HEK293 (cell line): ENCODE results near the gene HOXD9.

Experiments used
- CTCF ChIA-PET: fragments of 350-600 bp; formaldehyde crosslinking; extraction: SDS; loops from one replicate; lab custom pipeline; 2021; ENCODE audit warnings: antibody characterized with exemption; lab: Yijun Ruan, JAX
- POLR2A ChIA-PET: fragments of 300-600 bp; formaldehyde crosslinking; extraction: SDS; loops from one replicate; lab custom pipeline; 2020; ENCODE audit warnings: antibody characterized with exemption, inconsistent platforms; lab: Yijun Ruan, JAX
- H3K27ac ChIP-seq: fragments of 200-500 bp; sonication (Bioruptor generic); 2 replicates; pipeline ENCODE4 v1.5.1; 2014; ENCODE audit warnings: low read depth, low read length, control low read depth, inconsistent platforms; ENCODE audit errors: extremely low read depth
- H3K36me3 ChIP-seq, 2 experiments: fragments of 200-500 bp in 1 of 2; sonication (Bioruptor generic) in 1 of 2; 1 replicate in 1 of 2; 2 replicates in 1 of 2; pipeline ENCODE4 v1.5.1; 2014 to 2017; ENCODE audit warnings: inconsistent platforms in 2 of 2, low read length in 2 of 2; ENCODE audit not compliant: control insufficient read depth in 2 of 2, insufficient read depth in 1 of 2
- H3K4me1 ChIP-seq: fragments of 200-500 bp; sonication (Bioruptor generic); 2 replicates; pipeline ENCODE4 v1.5.1; 2014; ENCODE audit warnings: mild to moderate bottlenecking, low read length, inconsistent platforms; ENCODE audit not compliant: control insufficient read depth, insufficient read depth
- H3K4me3 ChIP-seq: 2 replicates; pipeline ENCODE4 v1.5.1; 2011; ENCODE audit warnings: low read depth, mild to moderate bottlenecking, control low read depth, low read length, moderate library complexity
- H3K9me3 ChIP-seq: fragments of 200-500 bp; sonication (Bioruptor generic); 2 replicates; pipeline ENCODE4 v1.5.1; 2014; ENCODE audit warnings: low read depth, low read length, inconsistent platforms; ENCODE audit not compliant: control insufficient read depth, insufficient read depth
- ZBTB10 ChIP-seq: fragments of 450-650 bp; formaldehyde crosslinking; IDR thresholded peaks from 2 replicates; pipeline ENCODE4 v1.5.1; 2016; ENCODE audit warnings: missing biosample characterization, missing genetic modification characterization
- ZNF416 ChIP-seq: fragments of 450-650 bp; formaldehyde crosslinking; IDR thresholded peaks from 2 replicates; pipeline ENCODE4 v1.5.1; 2016; ENCODE audit warnings: missing biosample characterization, missing genetic modification characterization
- ZNF549 ChIP-seq: fragments of 450-650 bp; IDR thresholded peaks from 2 replicates; pipeline ENCODE4 v1.5.1; 2018; ENCODE audit warnings: missing biosample characterization, missing genetic modification characterization, mild to moderate bottlenecking, inconsistent platforms, moderate library complexity
- ZNF560 ChIP-seq: fragments of 450-650 bp; formaldehyde crosslinking; IDR thresholded peaks from 2 replicates; pipeline ENCODE4 v1.5.1; 2017; ENCODE audit warnings: missing biosample characterization, missing genetic modification characterization, borderline replicate concordance
- ZNF596 ChIP-seq: fragments of 450-650 bp; IDR thresholded peaks from 2 replicates; pipeline ENCODE4 v1.5.0; 2018; ENCODE audit warnings: missing biosample characterization, mild to moderate bottlenecking, missing genetic modification characterization, moderate library complexity
- ZNF658 ChIP-seq: fragments of 450-650 bp; formaldehyde crosslinking; IDR thresholded peaks from 2 replicates; pipeline ENCODE4; 2016; ENCODE audit warnings: missing biosample characterization, missing genetic modification characterization
- TF ChIP-seq, protein P1 (sequence below): fragments of 450-650 bp; formaldehyde crosslinking; IDR thresholded peaks from 2 replicates; pipeline ENCODE4; 2016; ENCODE audit warnings: missing biosample characterization, missing genetic modification characterization
- TF ChIP-seq, protein P2 (sequence below): fragments of 450-650 bp; formaldehyde crosslinking; IDR thresholded peaks from 2 replicates; pipeline ENCODE4 v1.5.1; 2017; ENCODE audit warnings: missing biosample characterization, missing genetic modification characterization
- TF ChIP-seq, protein P3 (sequence below): fragments of 450-650 bp; formaldehyde crosslinking; IDR thresholded peaks from 2 replicates; pipeline ENCODE4 v1.5.1; 2016; ENCODE audit warnings: missing biosample characterization, missing genetic modification characterization
- TF ChIP-seq, protein P4 (sequence below): fragments of 450-650 bp; formaldehyde crosslinking; IDR thresholded peaks from 2 replicates; pipeline ENCODE4 v1.5.1; 2016; ENCODE audit warnings: missing biosample characterization, missing genetic modification characterization
- TF ChIP-seq, protein P5 (sequence below): fragments of 450-650 bp; formaldehyde crosslinking; IDR thresholded peaks from 2 replicates; pipeline ENCODE4 v1.5.1; 2017; ENCODE audit warnings: missing biosample characterization, missing genetic modification characterization

Gene HOXD9

GRCh38 chr2:176159663-176160250 lies 37.2 kb downstream of the HOXD9 start (continued):
- TF ChIP-seq, protein P1, sequence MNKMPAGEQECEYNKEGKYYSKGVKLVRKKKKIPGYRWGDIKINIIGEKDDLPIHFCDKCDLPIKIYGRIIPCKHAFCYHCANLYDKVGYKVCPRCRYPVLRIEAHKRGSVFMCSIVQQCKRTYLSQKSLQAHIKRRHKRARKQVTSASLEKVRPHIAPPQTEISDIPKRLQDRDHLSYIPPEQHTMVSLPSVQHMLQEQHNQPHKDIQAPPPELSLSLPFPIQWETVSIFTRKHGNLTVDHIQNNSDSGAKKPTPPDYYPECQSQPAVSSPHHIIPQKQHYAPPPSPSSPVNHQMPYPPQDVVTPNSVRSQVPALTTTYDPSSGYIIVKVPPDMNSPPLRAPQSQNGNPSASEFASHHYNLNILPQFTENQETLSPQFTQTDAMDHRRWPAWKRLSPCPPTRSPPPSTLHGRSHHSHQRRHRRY (tag by site-specific recombination) = no peak
- TF ChIP-seq, protein P2, sequence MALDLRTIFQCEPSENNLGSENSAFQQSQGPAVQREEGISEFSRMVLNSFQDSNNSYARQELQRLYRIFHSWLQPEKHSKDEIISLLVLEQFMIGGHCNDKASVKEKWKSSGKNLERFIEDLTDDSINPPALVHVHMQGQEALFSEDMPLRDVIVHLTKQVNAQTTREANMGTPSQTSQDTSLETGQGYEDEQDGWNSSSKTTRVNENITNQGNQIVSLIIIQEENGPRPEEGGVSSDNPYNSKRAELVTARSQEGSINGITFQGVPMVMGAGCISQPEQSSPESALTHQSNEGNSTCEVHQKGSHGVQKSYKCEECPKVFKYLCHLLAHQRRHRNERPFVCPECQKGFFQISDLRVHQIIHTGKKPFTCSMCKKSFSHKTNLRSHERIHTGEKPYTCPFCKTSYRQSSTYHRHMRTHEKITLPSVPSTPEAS = no peak
- TF ChIP-seq ZNF560 (tag by site-specific recombination) = no peak
- TF ChIP-seq ZBTB10 = no peak
- TF ChIP-seq ZNF549 (tag by site-specific recombination) = no peak
- no peak for TF ChIP-seq ZNF596 (tag by site-specific recombination)
- TF ChIP-seq, protein P3, sequence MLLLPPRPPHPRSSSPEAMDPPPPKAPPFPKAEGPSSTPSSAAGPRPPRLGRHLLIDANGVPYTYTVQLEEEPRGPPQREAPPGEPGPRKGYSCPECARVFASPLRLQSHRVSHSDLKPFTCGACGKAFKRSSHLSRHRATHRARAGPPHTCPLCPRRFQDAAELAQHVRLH (tag by site-specific recombination) = no peak
- TF ChIP-seq ZNF416 (tag by site-specific recombination) = no peak
- TF ChIP-seq, protein P4, sequence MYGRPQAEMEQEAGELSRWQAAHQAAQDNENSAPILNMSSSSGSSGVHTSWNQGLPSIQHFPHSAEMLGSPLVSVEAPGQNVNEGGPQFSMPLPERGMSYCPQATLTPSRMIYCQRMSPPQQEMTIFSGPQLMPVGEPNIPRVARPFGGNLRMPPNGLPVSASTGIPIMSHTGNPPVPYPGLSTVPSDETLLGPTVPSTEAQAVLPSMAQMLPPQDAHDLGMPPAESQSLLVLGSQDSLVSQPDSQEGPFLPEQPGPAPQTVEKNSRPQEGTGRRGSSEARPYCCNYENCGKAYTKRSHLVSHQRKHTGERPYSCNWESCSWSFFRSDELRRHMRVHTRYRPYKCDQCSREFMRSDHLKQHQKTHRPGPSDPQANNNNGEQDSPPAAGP (tag by site-specific recombination) = no peak

GRCh38 chr2:176160251-176160985 lies 37.9 kb downstream of the HOXD9 start:
- TF ChIP-seq, protein P5, sequence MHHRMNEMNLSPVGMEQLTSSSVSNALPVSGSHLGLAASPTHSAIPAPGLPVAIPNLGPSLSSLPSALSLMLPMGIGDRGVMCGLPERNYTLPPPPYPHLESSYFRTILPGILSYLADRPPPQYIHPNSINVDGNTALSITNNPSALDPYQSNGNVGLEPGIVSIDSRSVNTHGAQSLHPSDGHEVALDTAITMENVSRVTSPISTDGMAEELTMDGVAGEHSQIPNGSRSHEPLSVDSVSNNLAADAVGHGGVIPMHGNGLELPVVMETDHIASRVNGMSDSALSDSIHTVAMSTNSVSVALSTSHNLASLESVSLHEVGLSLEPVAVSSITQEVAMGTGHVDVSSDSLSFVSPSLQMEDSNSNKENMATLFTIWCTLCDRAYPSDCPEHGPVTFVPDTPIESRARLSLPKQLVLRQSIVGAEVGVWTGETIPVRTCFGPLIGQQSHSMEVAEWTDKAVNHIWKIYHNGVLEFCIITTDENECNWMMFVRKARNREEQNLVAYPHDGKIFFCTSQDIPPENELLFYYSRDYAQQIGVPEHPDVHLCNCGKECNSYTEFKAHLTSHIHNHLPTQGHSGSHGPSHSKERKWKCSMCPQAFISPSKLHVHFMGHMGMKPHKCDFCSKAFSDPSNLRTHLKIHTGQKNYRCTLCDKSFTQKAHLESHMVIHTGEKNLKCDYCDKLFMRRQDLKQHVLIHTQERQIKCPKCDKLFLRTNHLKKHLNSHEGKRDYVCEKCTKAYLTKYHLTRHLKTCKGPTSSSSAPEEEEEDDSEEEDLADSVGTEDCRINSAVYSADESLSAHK (tag by site-specific recombination) = 0 out of 2 replicates have a peak, but pooled peaks have one; percentile 43
- TF ChIP-seq ZNF658 (tag by site-specific recombination) = no peak
- TF ChIP-seq, all 188 proteins: peak for 1
- H3K4me3 ChIP-seq = no peak overlapping the region
- peaks cover 5% of the 10 kb centered on the region; the same call in 1 of the 2 replicates for H3K4me1 ChIP-seq
- H3K27ac ChIP-seq = no peak overlapping the region
- H3K36me3 ChIP-seq = peaks cover 0 to 18% of the 10 kb centered on the region in 2 experiments; a peak in 2 of 3 replicates
- H3K9me3 ChIP-seq = no peaks in the 10 kb centered on the region
- ChIA-PET POLR2A (interaction anchor here (1.6 kb wide), 1 partner anchor 9 kb away, joined by 4 read pairs; the partner anchor contains the start of gene HOXD4), CTCF (interaction anchor here (0.7 to 1.8 kb wide), 2 partner anchors 294 to 375 kb away, joined by 3 to 5 read pairs; no protein-coding TSS in a partner anchor)
